LNCaP clone FGC (cell line): ENCODE data around the gene NR3C1.

Source experiments
- DNase-seq: peaks from one replicate; pipeline ENCODE4 v3.0.0-alpha.2; 2011; ENCODE audit warnings: low read depth
- H3K4me3 ChIP-seq: 2 replicates; pipeline ENCODE4 v1.5.1; 2011; ENCODE audit warnings: mild to moderate bottlenecking, low read depth, low read length, control low read depth
- TF ChIP-seq, protein P1 (sequence below): IDR thresholded peaks from 2 replicates; pipeline ENCODE4 v1.5.1; 2012; ENCODE audit warnings: mild to moderate bottlenecking; ENCODE audit not compliant: control insufficient read depth, insufficient read depth; ENCODE audit errors: extremely low read depth

Gene NR3C1

DNA sequence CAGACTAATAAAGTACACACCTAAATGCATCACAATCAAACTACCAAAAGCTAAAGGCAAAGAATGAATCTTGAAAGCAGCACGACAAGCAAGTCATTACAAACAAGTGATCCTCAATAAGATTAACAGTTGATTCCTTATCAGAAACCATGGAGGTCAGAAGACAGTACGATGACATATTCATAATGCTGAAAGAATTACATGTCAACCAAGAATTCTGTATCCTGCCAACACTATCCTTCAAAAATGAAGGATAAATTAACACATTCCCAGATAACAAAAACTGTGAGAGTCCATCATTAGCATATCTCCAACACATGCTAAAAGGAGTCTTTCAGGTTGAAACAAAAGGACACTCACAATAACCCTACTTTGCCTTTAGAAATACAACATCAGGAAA lies 39.4 kb downstream of the NR3C1 start:
- DNase-seq: no peak
- H3K4me3 ChIP-seq: no peak overlapping the region
- TF ChIP-seq, protein P1, sequence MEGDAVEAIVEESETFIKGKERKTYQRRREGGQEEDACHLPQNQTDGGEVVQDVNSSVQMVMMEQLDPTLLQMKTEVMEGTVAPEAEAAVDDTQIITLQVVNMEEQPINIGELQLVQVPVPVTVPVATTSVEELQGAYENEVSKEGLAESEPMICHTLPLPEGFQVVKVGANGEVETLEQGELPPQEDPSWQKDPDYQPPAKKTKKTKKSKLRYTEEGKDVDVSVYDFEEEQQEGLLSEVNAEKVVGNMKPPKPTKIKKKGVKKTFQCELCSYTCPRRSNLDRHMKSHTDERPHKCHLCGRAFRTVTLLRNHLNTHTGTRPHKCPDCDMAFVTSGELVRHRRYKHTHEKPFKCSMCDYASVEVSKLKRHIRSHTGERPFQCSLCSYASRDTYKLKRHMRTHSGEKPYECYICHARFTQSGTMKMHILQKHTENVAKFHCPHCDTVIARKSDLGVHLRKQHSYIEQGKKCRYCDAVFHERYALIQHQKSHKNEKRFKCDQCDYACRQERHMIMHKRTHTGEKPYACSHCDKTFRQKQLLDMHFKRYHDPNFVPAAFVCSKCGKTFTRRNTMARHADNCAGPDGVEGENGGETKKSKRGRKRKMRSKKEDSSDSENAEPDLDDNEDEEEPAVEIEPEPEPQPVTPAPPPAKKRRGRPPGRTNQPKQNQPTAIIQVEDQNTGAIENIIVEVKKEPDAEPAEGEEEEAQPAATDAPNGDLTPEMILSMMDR: no peak

DNA sequence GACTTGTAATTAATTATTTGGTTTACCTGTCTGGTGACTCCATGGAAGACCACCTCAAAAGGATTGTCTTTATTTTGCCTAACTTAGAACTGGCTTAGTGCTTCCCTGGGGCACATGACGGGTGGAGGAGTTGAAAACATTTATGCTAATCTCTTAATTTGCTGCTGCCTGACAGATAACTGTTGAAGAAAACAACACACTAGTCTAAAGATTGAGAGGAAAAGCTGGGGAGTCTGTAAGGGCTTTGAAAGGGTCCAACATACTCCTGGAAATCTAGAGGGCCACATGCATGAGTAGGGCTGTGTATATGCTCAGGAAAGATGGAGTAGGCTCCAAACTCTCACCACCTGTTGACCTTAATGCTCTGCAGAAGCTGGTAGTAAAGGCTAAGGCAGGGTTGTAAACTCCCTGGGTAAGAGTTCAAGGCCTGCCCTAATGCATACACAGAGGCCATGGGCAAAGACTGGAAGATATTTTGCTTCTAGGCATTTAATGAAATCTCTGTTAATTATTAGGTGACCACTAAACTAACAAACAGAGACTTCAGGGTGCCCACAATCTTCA lies 40.7 kb downstream of the NR3C1 start:
- TF ChIP-seq, protein P1: no peak
- H3K4me3 ChIP-seq: no peak overlapping the region
- no peak for DNase-seq

DNA sequence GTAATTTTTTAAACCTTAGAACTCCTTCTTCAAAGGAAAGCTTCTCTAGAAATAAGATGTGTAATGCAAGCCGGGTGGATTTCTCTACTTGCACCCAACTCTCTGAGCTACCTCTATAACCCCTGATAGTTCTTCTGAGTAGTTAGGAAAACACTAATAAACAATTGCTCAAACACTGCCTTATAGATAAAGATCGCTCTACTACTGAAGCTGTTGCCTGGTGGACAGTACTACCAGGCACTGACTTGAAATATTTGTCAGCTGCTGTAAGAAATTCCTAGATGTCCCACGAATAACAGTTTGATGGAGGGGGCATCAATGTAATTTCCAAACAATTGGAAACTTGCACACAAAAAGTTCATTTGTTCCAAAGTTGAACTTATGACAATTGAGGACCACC lies 42.0 kb downstream of the NR3C1 start:
- TF ChIP-seq, protein P1: no peak
- peak; percentile 31 for DNase-seq
- no peak overlapping the region for H3K4me3 ChIP-seq

DNA sequence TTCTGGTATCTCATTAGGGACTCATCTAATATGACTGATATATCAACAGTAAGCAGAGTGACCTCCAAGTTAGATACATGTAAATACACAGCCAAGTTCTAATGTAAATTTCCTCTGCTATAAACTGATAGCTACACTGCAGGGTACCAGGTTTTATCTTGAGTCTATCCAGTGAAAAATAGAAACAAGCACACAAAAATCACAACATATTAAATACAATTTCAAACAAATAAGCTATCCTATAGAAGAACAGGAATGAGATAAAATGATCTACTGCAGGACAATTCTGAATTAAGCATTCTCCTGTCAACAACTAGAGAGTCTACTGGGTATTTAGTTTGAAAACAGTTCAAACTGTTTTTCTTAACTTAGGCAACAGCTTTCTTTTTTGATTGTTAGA lies 42.7 kb downstream of the NR3C1 start:
- TF ChIP-seq, protein P1: no peak
- no peak for DNase-seq
- H3K4me3 ChIP-seq: no peak overlapping the region

DNA sequence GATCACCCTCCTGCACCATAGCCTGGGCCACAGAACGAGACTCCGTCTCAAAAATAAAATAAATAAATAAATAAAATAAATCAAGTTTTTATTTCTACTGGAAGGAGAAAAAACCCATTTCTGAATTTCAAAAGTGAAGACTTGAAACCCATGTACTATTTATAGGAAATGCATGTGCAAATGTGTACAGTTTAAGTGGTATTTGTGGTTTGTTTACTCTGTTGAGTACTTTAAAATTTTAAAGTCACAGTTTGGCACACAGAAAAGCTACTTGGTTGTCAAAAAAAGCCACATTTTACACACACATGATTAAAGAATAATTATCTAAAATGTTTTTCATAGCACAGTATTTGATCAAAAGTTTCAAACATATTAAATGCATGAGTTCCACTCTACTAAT lies 43.6 kb downstream of the NR3C1 start:
- no peak overlapping the region for H3K4me3 ChIP-seq
- TF ChIP-seq, protein P1: no peak
- no peak for DNase-seq

DNA sequence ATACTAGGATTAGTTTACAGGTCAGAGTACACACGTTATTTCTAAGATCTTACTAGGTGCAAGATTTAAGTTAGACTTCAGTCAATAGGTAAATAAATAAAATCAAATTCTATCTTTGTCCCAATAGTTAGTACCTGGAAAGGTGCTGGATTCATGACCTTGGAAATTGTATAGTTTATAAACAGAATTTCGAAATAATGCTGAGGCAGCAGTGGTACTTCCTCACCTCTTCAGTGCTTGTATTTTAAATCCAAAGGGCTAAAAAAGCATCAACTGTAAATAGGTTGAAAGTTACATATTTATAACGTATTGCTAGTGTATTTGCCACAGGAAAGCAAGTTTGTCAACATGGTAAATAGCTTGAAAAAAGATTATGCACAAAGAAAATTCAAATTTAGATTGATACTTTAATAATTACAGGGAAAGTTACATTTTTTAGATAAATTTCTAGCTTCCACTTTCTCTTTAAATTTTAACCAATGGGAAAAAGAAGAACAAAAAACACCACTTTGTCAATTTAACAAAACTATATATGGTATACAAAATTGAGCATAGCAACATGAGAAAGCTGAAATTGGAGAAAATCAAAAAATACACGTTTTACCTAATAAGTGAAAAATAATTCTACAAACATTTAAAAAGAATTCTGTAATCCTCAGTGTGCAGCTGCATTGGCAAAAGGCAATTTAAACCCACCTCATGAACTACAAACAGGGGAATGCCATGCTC lies 46.5 kb downstream of the NR3C1 start:
- no peak for DNase-seq
- no peak overlapping the region for H3K4me3 ChIP-seq
- TF ChIP-seq, protein P1: no peak

DNA sequence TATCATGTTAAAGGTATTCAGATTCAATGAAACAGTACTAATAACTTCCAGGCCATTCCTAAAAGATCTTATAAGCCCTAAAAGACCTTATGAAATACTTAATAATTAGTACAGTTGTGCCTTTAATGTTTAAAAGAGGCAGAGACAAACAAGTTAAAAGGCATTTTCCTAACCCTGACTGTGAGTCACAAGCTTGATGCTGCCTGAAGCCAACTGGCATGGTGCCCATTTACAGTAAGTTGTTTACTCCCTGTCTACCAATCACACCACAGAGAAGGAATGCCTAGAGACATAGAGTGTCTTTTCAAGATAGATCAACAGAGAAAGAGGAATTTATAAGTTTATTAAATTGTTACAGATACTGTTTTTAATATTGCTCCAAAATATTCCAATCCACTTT lies 47.8 kb downstream of the NR3C1 start:
- TF ChIP-seq, protein P1: no peak
- peak; percentile 79 for DNase-seq
- H3K4me3 ChIP-seq: no peak overlapping the region
